AG09319 (cell line): ENCODE data around the gene ANKS6.

Experiments used
- DNase-seq: peaks from one replicate; pipeline ENCODE4 v3.0.0-alpha.2; 2010; ENCODE audit warnings: low read depth; ENCODE audit errors: extremely low read depth
- CTCF ChIP-seq: IDR thresholded peaks from 2 replicates; pipeline ENCODE4 v1.5.1; 2011; ENCODE audit warnings: low read depth, mild to moderate bottlenecking, inconsistent platforms, low read length, moderate library complexity

ANKS6 gene

GRCh38 chr9:98755006-98755618, 41.2 kb downstream of the ANKS6 start:
- no peak; the same call in 1 of the 2 replicates for TF ChIP-seq CTCF
- no peak for DNase-seq

- TF ChIP-seq CTCF = no peak
- DNase-seq = no peak
These were observed 45.1 kb downstream of the ANKS6 start for GRCh38 chr9:98751210-98751609.

- DNase-seq = no peak
- TF ChIP-seq CTCF = no peak
These were observed 45.8 kb downstream of the ANKS6 start for GRCh38 chr9:98750364-98751060.

GRCh38 chr9:98747476-98747875, 48.9 kb downstream of the ANKS6 start:
- no peak for DNase-seq

GRCh38 chr9:98745470-98745869, 50.9 kb downstream of the ANKS6 start:
- TF ChIP-seq CTCF = no peak
- DNase-seq = no peak

More at GRCh38 chr9:98747476-98747875, 48.9 kb downstream of the ANKS6 start:
- TF ChIP-seq CTCF = no peak

GRCh38 chr9:98743818-98744611, 52.3 kb downstream of the ANKS6 start:
- no peak for TF ChIP-seq CTCF
- no peak for DNase-seq

- no peak for TF ChIP-seq CTCF
- no peak for DNase-seq
These were observed 53.0 kb downstream of the ANKS6 start for GRCh38 chr9:98743329-98743728.
